Tongue (tissue), 2 donors: ENCODE measurements around the gene SECISBP2. TPM values are rescaled to one million over a fixed set of nuclear protein-coding genes. Genes with fewer than 3 reads are reported as not detected.

Experiments
- DNase-seq: peaks from one replicate; pipeline ENCODE4 v3.0.0-alpha.2; 2015
- total RNA-seq: library from RNA; depleted of rRNA; stranded (reverse); fragments of >200 nt; gene quantifications from one replicate; pipeline ENCODE4 v1.2.3, GENCODE V29; 2014

The SECISBP2 gene
- total RNA-seq, 1 donor from 2014 or later, result 50.0 TPM

DNA sequence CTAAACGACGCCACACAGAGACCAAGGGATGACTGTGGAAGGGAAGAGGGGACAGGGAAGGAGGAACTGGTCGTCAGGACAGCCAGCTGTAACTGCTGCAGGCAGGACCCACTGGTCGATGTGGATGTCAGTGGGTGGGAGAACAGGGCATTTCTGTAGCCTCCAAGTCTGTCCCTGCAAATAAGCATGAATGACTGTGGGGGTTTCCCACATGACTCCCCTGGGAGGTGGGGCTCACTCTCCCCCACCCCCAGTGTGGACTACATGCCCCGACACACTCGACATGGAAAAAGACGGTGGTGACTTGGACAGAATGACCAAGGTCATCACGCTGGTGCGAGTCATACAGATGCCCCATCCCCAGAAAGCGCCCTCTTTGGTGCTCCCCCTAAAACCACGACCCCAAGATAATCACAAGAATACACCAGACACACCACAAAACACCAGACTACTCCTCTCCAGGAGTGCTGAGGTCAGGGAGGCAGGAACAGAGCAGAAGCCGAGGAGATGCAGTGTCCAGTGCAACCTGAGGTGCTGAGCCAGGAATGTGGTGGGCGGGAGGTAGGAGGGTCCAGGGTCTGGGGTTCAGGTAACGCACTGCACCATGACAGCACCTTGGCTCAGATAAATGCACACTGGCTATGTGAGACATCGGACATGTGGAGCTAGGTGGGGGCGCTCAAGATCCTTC lies 64.9 kb downstream of the SECISBP2 start:
- DNase-seq, result no peak

DNA sequence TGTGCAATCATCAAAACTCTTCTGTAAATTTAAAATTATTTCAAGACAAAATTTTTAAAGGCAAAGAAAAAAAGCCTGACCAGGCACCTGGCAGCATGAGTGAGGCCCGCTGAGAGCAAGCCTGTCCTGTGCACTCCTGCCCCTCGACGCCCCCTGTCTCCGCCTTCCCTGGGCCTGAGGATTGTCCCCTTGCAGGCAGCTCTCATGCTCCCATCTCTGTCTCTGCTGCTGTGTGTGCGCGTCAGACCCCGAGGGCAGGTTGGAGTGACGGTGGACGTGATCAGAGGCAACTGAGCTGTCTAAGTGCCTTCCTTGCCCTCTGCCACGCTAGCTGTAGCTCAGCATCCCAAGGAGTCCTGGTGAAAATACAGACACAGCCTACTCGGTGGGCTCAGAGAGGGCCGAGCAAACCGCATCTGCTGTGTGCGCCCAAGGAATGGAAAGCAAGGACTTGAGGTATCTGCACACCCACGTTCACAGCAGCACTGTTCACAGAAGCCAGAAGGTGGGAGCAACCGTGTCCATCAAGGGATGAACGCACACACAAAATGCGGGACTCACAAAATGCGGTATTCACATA lies 65.5 kb downstream of the SECISBP2 start:
- no peak for DNase-seq

DNA sequence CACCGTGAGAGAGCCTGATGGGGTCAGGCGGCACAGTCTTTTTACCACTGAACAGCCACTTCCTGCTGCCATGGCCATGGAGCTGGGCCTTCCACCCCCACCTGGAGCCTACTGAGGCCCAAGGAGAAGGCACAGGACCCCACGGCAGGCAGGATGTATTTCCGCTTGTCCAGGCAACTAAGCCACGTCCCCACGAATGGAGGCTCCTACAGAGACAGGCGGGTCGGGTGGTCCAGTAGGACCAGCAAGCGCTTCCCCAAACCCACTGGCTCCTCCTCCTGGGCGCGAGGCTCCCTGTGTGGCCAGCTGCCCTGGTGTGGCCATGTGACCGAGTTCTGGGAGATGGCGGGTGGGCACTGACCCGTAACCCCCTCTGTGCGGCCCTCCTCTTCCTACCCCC lies 66.5 kb downstream of the SECISBP2 start:
- no peak for DNase-seq

DNA sequence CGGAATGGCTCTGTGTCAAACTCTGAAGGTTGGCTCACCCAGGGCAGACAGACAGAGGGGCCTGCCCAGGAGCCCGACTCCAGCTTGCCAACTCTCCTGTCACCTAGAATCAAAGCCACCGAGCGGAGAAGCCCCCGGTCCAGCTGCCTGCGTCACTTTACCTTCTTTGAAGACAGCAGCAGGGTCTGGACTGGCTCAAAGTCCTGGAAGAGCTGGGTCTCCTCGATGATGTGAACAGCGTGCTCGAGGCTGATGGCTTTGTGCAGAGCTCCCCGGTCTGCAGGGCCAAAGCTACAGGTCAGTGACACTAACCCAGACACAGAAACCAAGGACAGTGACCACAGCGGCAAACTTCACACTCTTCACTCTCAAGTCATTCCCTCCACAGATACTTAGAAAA lies 67.9 kb downstream of the SECISBP2 start:
- DNase-seq, result no peak

DNA sequence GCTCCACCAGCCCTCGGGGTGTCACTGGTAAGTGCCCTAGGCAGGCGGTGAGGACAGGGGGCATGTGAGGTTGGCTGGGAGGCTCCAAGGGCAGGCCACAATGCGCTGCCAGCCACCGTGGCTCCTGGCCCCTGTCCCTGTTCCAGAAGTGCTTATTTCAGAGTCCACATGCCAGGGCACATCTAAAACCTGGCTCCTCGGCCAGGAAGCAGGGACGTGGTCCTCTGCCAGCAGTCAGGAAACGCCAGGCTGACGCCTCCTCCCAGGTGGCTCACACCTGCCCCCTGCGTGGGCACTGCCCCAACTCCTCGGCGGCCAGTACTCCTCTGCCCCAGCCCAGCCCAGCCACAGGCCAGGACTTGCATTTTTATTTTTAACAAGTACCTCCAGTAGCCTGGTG lies 68.5 kb downstream of the SECISBP2 start:
- no peak for DNase-seq

DNA sequence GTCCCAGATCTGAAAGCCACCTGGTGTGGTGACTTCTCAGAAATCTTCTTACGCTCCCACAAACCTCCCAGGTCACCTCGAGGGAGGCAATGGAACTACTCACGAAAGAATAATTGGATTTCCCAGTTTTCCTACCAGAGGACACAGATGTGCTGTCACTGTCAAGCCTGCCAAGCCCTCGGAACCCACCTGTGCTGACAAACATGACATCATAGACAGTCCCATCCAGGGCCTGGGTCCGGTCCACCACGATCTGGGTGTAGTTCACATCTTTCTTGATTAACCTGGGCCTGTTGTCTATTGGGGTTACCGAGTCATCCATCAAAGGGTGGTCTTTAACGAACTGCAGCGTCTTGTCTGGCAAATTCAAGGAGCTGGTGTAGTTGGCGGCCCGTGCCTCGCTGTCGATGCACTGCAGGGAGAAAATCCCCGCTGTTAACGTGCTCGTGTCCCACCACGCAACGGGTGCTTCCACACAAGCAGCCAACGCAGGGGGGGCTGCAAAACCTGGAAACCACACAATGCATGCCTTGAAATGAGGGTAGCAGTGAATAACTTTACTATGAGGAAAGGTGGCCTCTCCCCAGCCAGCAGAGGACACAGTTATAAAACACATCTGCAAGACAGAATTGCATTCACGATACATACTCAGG lies 69.0 kb downstream of the SECISBP2 start:
- no peak for DNase-seq

DNA sequence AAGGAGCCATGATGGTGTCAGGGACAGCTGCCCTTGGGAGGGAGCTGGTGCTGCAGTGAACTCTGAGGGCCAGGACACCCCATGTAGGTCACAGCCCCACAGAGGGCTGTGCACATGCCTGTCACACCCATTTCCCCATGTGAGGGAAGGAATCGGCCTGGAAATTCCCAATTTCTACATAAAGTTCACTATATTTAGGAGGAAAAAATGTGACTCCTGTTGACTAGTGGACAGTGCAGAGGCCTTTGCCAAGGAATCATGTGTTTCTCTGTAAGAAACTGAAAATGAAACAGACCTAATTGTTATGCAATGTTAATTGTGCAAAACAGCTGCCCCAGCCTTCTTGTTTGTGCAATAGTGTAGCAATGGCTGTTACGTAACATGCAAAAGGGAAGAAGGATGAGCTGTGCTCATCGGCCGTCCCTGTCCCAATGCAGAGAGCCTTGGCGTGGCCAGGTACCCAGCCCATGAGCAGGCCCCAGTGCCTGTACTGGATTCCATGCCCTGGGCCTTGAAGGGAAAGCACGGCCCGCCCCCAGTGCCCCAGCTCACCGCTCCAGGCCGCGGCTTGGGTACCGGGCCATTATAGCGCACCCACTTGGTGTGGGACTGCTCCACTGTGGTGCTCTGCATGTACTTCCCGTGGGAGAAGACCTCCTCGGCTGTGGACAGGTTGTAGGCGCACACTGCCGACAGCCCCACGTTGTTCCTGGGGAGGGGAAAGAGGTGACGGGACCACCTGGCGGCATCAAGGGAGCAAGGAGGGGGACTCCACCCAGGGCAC lies 70.0 kb downstream of the SECISBP2 start:
- peak; percentile 13 for DNase-seq

DNA sequence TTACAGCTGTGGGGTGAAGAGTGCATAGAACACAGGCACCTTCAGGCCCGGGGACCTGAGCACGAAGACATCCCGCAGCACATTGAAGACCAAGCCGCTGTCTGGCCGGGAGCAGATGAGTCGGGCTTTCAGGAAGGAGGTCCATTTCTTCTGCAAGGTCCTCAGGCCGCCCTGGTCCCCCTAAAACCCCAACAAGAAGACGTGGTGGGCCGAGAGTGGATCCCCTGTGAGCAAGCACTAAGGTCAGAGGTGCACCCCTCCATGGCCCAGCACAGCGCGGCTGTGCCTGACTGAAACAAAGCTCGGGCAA lies 70.5 kb downstream of the SECISBP2 start:
- DNase-seq, result no peak

DNA sequence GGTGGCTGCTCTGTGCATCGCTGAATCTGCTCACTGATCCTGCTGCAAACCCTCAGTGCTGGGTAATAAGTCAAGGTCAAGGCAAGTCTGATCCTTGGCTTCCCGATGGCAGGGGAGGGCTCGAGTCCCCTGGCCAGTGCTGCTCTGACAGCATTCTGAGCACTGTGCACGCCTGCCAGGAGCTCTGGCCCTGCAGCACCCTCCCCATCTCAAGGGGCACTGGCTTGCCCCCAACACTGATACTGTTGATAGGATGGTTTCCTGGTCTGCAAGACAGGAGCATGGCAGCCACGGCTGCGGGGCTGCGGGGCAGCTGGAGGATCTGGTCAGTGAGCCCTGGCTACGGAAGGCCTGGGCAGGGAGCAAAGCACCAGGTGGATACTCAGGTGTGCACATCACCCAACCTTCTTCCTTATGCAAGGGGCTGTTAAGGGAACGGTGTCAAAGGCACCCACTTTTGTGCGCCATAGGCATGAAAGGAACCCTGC lies 71.8 kb downstream of the SECISBP2 start:
- no peak for DNase-seq

DNA sequence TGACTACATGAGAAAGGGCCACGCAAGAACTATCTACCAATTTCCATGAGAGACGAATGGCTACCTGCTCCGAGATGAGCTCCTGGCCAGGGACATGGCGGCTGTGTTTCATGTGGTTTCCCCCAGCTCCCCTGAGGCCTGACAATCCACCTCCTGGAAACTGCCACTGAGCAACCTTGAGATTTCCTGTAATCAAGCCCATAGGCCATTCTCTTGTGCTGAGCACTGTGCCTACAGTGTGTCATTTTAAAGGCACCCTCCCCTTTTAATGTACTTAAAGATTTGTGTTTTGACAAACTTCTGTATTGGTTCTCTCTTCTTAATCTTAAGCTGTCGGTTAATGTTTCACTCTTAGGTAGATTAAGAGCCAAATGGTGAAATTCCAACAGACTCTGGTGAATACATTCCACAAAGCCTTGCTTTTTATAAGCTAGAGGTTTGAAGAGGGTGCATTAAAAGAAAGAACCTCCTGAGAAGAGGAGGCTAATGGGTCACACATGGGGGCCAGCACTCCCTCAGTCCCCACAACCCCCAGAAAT lies 72.3 kb downstream of the SECISBP2 start:
- no peak for DNase-seq

DNA sequence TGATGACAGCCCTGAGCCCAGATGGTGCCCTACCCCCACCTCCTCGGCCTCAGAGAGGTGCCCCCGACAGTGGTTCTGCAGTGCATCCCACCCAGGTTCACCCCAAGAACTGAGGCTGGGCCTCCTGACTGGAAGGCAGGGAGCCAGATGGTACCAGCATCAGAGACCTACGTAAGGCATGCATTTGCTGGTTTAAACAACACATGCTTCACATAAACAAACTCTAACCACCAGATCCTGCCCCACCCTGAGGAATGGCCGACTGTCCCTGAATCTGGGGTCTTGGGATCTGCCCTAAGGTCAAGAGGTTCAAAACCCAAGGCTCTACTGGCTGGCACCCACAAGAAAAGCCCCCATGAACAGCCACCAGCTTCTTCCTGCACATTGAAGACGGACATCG lies 73.3 kb downstream of the SECISBP2 start:
- DNase-seq, result no peak

DNA sequence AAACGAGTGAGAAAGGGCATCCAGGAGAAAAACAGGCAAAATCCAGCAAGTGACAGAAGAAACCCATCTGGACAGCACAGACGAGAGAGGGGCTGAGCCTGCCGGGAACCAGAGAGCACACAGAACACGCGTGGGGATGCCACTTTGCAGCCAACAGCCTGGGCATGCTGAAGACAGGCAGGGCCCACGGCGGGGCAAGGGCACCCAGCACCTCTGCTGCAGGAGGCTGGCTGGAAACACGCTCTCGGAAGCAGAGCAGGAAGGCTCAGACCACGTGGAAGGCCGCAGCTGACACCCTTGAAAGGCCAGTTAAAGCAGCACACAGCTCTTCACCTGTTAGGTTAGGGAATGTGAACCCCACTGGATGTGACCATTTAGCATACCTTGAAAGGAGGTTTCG lies 76.1 kb downstream of the SECISBP2 start:
- DNase-seq, result no peak

DNA sequence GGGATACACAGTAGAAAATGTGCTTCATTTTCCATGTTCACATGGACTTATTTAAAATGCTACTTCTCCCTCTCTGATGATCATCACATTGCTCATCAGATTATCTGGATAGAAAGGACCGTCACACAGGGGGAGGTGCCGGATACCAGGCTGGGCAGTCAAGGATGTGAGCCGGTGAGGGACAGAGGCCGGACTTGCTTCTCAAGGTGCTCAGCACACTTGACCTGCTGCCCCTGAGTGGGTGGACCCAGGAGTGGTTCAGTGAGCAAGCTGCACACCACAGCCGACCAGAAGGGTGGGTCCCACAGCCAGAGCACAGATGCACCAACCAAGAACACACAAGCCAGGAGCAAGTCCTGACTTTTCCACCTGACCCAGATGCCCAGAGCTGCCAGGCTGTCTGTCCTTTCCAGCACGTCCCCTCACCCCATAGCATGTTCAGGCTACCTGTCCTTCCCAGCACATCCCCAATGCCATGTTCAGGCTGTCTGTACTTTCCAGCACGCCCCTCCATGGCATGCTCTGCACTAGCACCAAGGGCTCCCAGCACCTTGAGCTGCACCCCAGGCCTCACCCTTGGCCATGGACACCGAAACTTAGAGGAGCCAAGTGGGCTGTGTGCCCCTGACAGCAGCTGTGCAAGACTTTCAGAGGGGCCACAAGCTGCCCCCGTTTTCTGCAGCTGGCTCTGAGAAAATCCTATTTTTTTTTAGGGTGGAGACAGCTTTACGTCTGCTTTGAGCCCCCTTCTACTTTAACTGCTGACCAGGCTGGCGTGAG lies 77.8 kb downstream of the SECISBP2 start:
- DNase-seq, result no peak

DNA sequence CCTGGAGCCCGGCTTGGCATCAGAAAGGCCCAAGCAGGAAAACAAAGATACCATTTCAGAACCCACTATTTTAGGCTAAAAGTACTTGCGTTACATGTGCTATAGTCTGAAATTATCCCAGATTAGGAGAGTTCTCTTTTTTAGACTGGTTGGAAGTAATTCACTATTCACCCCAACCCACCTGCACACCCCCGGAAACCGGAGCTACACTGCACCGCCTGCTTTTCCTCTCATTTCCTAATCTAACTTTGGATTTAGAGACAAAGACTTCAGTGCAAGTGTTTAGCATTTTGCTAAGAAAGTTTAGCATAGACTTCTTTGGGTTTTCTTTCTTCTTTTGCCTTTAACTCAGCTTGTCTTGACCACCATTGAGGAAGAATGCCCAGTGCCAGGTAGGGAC lies 79.2 kb downstream of the SECISBP2 start:
- DNase-seq, result no peak

DNA sequence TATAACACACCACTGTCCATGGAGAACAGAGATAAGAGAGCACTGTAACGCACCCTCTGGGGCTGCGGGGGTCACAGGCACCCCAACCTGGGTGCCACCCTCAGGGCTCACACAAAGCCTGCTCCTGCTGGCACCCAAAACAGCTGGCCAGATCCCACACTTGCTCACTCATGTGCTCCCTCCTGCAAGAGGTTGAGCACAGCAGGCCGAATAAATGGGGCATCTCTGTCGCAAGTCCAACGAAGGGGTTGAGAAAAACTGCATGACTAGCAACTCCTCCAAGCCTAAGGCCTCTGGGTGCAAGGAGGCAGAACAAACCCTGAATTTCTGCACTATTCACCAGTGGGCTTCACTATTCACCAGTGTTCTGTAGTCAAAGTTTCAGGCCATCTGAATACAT lies 80.3 kb downstream of the SECISBP2 start:
- no peak for DNase-seq

DNA sequence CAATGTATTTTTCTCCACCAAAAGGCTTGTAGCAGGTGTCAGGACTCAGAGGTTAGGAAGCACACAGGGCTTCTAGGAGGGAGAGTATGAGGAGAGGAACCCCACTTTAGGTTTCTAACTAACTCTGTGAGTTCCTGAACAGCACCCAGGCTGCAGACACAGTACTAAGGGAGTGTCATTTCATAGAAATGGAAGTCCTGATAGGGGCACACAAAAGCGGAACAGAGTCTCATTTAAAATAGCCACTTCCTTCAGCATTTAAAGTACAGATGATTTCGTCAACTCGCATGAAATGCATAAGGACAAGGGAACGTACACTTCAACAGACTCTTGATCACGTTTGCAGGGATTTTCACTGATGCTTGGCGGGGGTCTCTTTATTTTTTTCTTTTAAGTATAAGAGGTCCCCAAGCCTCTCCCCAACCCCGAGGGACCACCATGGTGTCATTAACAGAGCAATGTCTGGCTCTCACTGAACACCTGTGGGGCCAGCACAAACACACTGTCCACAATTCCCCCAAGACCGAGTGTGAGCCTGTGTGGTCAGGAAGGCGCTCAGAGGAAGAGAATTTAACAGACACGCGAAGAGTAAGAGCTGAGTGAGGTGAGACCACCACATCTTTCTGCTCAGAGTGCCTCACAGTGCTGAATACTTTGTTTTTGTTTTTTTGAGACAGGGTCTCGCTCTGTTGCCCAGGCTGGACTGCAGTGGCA lies 82.3 kb downstream of the SECISBP2 start:
- no peak for DNase-seq

DNA sequence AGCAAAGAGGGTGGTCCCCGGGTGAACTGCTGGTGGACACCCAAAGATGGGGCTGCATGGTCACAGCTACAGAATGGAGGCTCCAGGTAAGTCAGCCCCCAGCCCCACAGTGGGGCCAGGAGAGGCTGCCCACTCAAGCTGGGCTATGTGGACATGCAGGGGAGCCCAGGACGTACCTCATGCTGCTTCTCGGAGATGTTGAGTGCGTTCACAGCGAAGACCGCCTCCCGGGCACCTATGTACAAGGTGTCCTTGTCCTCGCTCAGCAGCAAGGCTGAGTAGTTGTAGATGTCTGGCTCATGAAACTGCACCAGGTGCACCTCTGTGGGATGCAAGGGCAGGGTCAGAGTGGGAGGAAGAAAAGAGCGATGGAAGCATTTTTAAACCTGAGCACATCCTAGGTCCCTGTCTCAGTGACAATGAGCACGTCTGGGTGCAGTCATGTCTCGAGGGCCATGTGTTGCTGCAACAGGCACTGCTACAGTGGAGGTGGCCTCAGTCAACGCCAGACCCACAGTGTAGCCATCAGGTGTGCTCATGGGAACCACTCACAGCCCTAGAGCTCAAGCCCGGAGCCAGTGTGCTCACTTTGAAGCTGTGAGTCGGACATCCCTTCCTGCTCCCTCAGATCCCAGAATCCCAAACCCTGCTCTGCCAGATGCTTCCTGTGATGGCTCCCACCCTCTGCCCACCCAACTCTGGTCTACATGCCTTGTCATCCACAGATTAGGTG lies 84.6 kb downstream of the SECISBP2 start:
- no peak for DNase-seq

DNA sequence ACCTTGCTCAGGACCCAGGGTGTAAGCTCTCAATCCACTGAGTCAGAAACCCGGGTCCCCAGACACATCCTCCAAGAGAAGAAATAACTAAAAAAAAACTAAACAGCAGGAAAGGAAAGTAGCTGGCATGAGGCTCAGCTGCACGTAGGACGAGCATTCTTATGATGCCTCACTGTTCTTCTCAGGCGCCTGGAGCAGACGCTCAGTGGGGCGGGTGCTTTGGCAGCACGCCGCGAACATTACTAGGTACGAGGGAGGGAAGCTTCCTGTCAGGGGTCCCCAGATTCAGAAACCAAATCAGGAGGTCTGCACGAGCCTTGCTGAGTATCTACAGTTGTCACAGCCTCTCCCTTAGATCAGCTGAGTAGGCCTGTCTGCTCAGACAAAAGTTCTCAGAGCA lies 85.8 kb downstream of the SECISBP2 start:
- no peak for DNase-seq

DNA sequence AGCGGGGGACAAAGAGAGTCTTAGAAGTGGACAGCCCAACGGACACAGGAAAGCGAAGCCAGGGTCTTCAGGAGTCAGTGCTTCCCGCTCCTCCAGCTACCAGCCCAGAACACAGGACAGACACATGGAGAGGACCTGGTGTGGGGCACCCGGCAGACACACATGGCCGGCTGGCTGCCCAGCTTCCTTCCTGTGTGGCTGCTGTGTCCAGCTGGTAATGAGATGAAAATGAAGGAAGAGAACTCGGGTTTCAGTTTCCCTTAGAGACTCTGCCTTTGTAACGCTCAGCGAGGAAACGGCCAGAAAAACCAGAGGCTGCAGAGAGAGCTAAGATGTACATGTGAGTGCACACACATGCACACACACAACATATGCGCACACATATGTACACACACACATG lies 87.5 kb downstream of the SECISBP2 start:
- peak; percentile 63 for DNase-seq

DNA sequence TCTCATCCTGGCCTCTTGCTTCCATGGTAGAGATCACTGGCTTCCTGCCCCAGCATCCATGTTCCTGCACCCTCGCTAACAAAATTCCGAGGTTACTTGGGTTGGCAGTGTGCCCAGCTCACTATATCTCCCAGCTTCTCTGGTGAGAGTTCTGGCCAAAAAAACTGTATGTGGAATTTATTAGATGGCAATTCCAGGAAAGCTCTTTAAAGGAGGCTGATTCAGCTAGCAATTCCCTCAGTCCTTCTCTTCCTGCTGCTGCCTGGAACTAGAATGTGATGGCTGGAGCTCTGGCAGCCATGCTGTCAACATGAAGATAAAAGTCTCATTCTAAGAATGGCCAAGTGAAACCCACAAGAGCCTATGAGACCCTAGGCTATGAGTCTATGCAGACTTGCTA lies 88.8 kb downstream of the SECISBP2 start:
- no peak for DNase-seq

DNA sequence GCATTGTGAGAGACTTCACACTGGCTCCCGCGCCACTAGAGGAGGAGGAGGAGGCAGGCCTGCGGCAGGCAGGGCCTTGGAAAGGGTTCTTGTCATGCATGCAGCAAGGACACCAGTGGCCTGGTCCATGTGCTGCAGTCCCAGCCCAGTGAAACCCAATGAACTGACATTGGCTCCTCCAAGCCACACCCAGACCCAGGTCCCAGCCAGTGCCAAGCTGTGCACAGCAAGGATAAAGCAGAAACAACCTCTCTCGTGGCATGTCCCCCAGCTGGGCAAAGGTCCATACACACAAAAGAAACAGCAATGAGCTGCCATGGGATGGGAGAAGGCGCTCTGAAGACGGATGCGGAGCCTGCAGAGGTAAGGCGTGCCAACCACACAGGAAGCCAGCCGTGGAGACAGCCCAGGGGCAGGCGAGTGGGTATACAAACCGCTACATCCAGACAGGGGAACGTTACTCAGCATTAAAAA lies 90.4 kb downstream of the SECISBP2 start:
- DNase-seq, result no peak
